ENCODE results near the gene TBC1D4. TPM values are rescaled to one million over a fixed set of nuclear protein-coding genes. Genes with fewer than 3 reads are reported as not detected.

The TBC1D4 gene
- total and polyA plus RNA-seq, 10 of the 15 experiments (the other 5 are each of a cell fraction or from before 2014, with no cell fraction given): 11.0 to 38.6 (median 25.5) TPM

- BruUV-seq (replicated peaks): no TSS peak
- 91% methylated on average over 1 of the region's 1 CpG for WGBS (ENCODE audit: insufficient coverage, insufficient replicate concordance, low lambda C conversion rate, missing lambda C conversion rate)
- no peak for DNase-seq (ENCODE audit: low read depth, low spot score)
- RAD21 ChIA-PET (ENCODE audit: unreplicated experiment): interaction anchor here (0.7 to 1.6 kb wide), 5 partner anchors 9 to 111 kb away, joined by 3 to 4 read pairs (median 3); partner anchors contain the start of gene TBC1D4
- H2AFZ ChIP-seq (ENCODE audit: control insufficient read depth, low read depth, low read length): no peak overlapping the region
- no peak overlapping the region for H3K9ac ChIP-seq (ENCODE audit: control insufficient read depth, insufficient read depth, low read length)
- H3K79me2 ChIP-seq (ENCODE audit: control insufficient read depth, insufficient read depth, low read length): no peaks in the 10 kb centered on the region; the same call in 1 of the 2 replicates
- H3K27ac ChIP-seq (ENCODE audit: control insufficient read depth, insufficient read depth): no peak overlapping the region
- CTCF ChIA-PET: interaction anchor here (0.6 to 3.4 kb wide), 5 partner anchors 12 to 108 kb away, joined by 3 to 22 read pairs (median 3); partner anchors contain the start of gene TBC1D4
- no peaks in the 10 kb centered on the region for H3K9me3 ChIP-seq (replicated peaks; ENCODE audit: control insufficient read depth, insufficient read depth, low read length)
- no peaks in the 10 kb centered on the region for H3K4me1 ChIP-seq (ENCODE audit: control insufficient read depth, insufficient read depth, low read length)
- no peaks in the 10 kb centered on the region for H3K27me3 ChIP-seq (replicated peaks in 1 of 2; ENCODE audit: control insufficient read depth in 2 of 2, insufficient read depth in 2 of 2, low read length in 1 of 2)
- TF ChIP-seq POLR2AphosphoS5 (IDR thresholded peaks at IDR 0.05; ENCODE audit: low read length) (no peak), ZNF622 (IDR thresholded peaks at IDR 0.05) (no peak), JUNB (IDR thresholded peaks at IDR 0.05) (no peak), TCF7 (IDR thresholded peaks at IDR 0.05; ENCODE audit: borderline replicate concordance) (no peak), IRF4 (IDR thresholded peaks at IDR 0.05; ENCODE audit: low read depth, low read length) (no peak), NRF1 (conservative IDR thresholded peaks at IDR 0.05; ENCODE audit: low read depth, low read length) (no peak), CHD4 (IDR thresholded peaks at IDR 0.05) (no peak), NFIC (IDR thresholded peaks at IDR 0.05; ENCODE audit: low read depth, low read length) (no peak), TCF3 (IDR thresholded peaks at IDR 0.05; ENCODE audit: borderline replicate concordance, insufficient read depth, low read depth, low read length) (no peak), MEF2A (IDR thresholded peaks at IDR 0.05; ENCODE audit: insufficient read depth, low read depth, low read length) (no peak), IKZF1 (conservative IDR thresholded peaks at IDR 0.05) (no peak), HDGF (IDR thresholded peaks at IDR 0.05) (no peak), GATAD2B (conservative IDR thresholded peaks at IDR 0.05; ENCODE audit: low read depth) (no peak), MTA2 (IDR thresholded peaks at IDR 0.05; ENCODE audit: low read depth) (no peak), IRF3 (IDR thresholded peaks at IDR 0.05) (no peak), LARP7 (IDR thresholded peaks at IDR 0.05) (no peak), PRDM15 (CRISPR knock-in tag; IDR thresholded peaks at IDR 0.05) (no peak)
- FAIRE-seq: no peak
- no peak overlapping the region for H3K4me2 ChIP-seq (ENCODE audit: control insufficient read depth, insufficient read depth)
- H3K36me3 ChIP-seq (ENCODE audit: control insufficient read depth in 2 of 2, insufficient read depth in 2 of 2, low read length in 1 of 2): no peaks in the 10 kb centered on the region
- intact Hi-C loops (cut with micrococcal nuclease; ENCODE audit: unreplicated experiment): loop anchor here (10.0 kb wide), 1 partner anchor 266 kb away; no protein-coding TSS in a partner anchor
- ATAC-seq: no peak
- in situ Hi-C loops (cut with MboI): no loop called here
- no peaks in the 10 kb centered on the region for H4K20me1 ChIP-seq (ENCODE audit: control insufficient read depth, insufficient read depth)
- no peak overlapping the region for H3K4me3 ChIP-seq
- POLR2A ChIA-PET: interaction anchor here (0.5 to 0.6 kb wide), 2 partner anchors 33 to 1366 kb away, joined by 3 read pairs; no protein-coding TSS in a partner anchor
- SMC1A ChIA-PET (ENCODE audit: uncharacterized antibody, unreplicated experiment): interaction anchor here (0.5 to 2.7 kb wide), 9 partner anchors 9 to 172 kb away, joined by 3 to 8 read pairs (median 4); partner anchors contain the start of gene UCHL3
These were observed 103.7 kb downstream of the TBC1D4 start for GRCh38 chr13:75378301-75378700.

All from GM12878 (cell line).